MM.1S (cell line): ENCODE data around the gene PKN1.

ENCODE experiments used
- DNase-seq: peaks from one replicate; pipeline ENCODE4 v3.0.0-alpha.2; 2015
- H2AFZ ChIP-seq: fragments of 300-600 bp; sonication (generic); 2 replicates; pipeline ENCODE4 v1.6.0; 2016; ENCODE audit warnings: antibody characterized with exemption, low read length
- H3F3A ChIP-seq: fragments of 300-600 bp; sonication (generic); 2 replicates; pipeline ENCODE4 v1.6.1; 2016; ENCODE audit warnings: mild to moderate bottlenecking, antibody characterized with exemption, low read length, moderate library complexity, mixed read lengths; ENCODE audit not compliant: insufficient read depth
- H3K27ac ChIP-seq: fragments of 300-600 bp; sonication (generic); 2 replicates; pipeline ENCODE4 v1.5.1; 2016; ENCODE audit warnings: mild to moderate bottlenecking, low read length
- H3K27me3 ChIP-seq: fragments of 300-600 bp; sonication (generic); replicated peaks from 2 replicates; pipeline ENCODE4 v1.6.0; 2016; ENCODE audit warnings: low read length; ENCODE audit not compliant: insufficient read depth
- H3K36me3 ChIP-seq: fragments of 300-600 bp; sonication (generic); replicated peaks from 2 replicates; pipeline ENCODE4 v1.6.1; 2016; ENCODE audit warnings: mild to moderate bottlenecking, low read length, mixed read lengths; ENCODE audit not compliant: insufficient read depth
- H3K4me1 ChIP-seq: fragments of 300-600 bp; sonication (generic); 2 replicates; pipeline ENCODE4 v1.6.1; 2016; ENCODE audit warnings: low read length, mixed read lengths
- H3K4me2 ChIP-seq: fragments of 300-600 bp; sonication (generic); 2 replicates; pipeline ENCODE4 v1.6.0; 2016; ENCODE audit warnings: low read depth, low read length
- H3K4me3 ChIP-seq: fragments of 300-600 bp; sonication (generic); 2 replicates; pipeline ENCODE4 v1.5.1; 2016; ENCODE audit warnings: low read length, mixed read lengths
- H3K79me2 ChIP-seq: fragments of 300-600 bp; sonication (generic); 2 replicates; pipeline ENCODE4 v1.6.1; 2016; ENCODE audit warnings: mixed run types, low read length, mixed read lengths
- H3K9ac ChIP-seq: fragments of 300-600 bp; sonication (generic); 2 replicates; pipeline ENCODE4 v1.6.1; 2016; ENCODE audit warnings: low read length, mixed read lengths
- H3K9me2 ChIP-seq: fragments of 300-600 bp; sonication (generic); replicated peaks from 2 replicates; pipeline ENCODE4 v1.6.1; 2016; ENCODE audit warnings: mild to moderate bottlenecking, low read length, mixed read lengths; ENCODE audit not compliant: insufficient read depth
- H3K9me3 ChIP-seq: fragments of 300-600 bp; sonication (generic); replicated peaks from 2 replicates; pipeline ENCODE4 v1.6.1; 2016; ENCODE audit warnings: mild to moderate bottlenecking, low read length, mixed read lengths; ENCODE audit not compliant: insufficient read depth
- H4K20me1 ChIP-seq: fragments of 300-600 bp; sonication (generic); 2 replicates; pipeline ENCODE4 v1.6.1; 2016; ENCODE audit warnings: mild to moderate bottlenecking, low read length, moderate library complexity, mixed read lengths; ENCODE audit not compliant: insufficient read depth
- CTCF ChIP-seq: fragments of 300-600 bp; sonication (generic); IDR thresholded peaks from 2 replicates; pipeline ENCODE4 v1.5.1; 2016; ENCODE audit warnings: antibody characterized with exemption, low read length, mixed read lengths
- EZH2 ChIP-seq: fragments of 300-600 bp; sonication (generic); optimal IDR thresholded peaks from 2 replicates; pipeline ENCODE3; 2017; ENCODE audit warnings: low read depth, mild to moderate bottlenecking, antibody characterized with exemption, low read length, mixed read lengths
- EZH2phosphoT487 ChIP-seq: fragments of 300-600 bp; sonication (generic); IDR thresholded peaks from 2 replicates; pipeline ENCODE4 v1.6.1; 2018; ENCODE audit warnings: antibody characterized with exemption, low read length

The PKN1 gene

GRCh38 chr19:14494910-14495671 lies 62.0 kb downstream of the PKN1 start:
- Histone ChIP-seq H3K79me2 (no peaks in the 10 kb centered on the region), H3K4me1 (no peaks in the 10 kb centered on the region), H3K9ac (peak overlapping the region; percentile 28; the same call in 1 of the 2 replicates), H4K20me1 (no peaks in the 10 kb centered on the region), H3K9me2 (no peaks in the 10 kb centered on the region), H3K9me3 (no peaks in the 10 kb centered on the region), H3K4me2 (peak overlapping the region; percentile 69), H3F3A (peaks cover 3% of the 10 kb centered on the region; the same call in 1 of the 2 replicates), H3K27ac (no peak overlapping the region), H3K27me3 (no peaks in the 10 kb centered on the region; the same call in 1 of the 2 replicates), H2AFZ (peak overlapping the region; percentile 36; the same call in 1 of the 2 replicates), H3K36me3 (no peaks in the 10 kb centered on the region), H3K4me3 (peak overlapping the region; percentile 71)
- no peak for DNase-seq
- TF ChIP-seq EZH2phosphoT487 = no peak
- TF ChIP-seq CTCF = no peak
- no peak for TF ChIP-seq EZH2

- H3K4me1 ChIP-seq = no peaks in the 10 kb centered on the region
- H3K9ac ChIP-seq = peak overlapping the region; percentile 28; the same call in 1 of the 2 replicates
- H3K4me2 ChIP-seq = peak overlapping the region; percentile 69
- no peaks in the 10 kb centered on the region; the same call in 1 of the 2 replicates for H3K27me3 ChIP-seq
- H2AFZ ChIP-seq = peak overlapping the region; percentile 36; the same call in 1 of the 2 replicates
- peaks cover 3% of the 10 kb centered on the region; the same call in 1 of the 2 replicates for H3F3A ChIP-seq
- no peaks in the 10 kb centered on the region for H3K79me2 ChIP-seq
- H3K9me2 ChIP-seq = no peaks in the 10 kb centered on the region
- TF ChIP-seq EZH2phosphoT487 = no peak
- no peak for TF ChIP-seq EZH2
- TF ChIP-seq CTCF = no peak
- no peak overlapping the region for H3K27ac ChIP-seq
- H3K36me3 ChIP-seq = no peaks in the 10 kb centered on the region
- H3K9me3 ChIP-seq = no peaks in the 10 kb centered on the region
- peak overlapping the region; percentile 71 for H3K4me3 ChIP-seq
- H4K20me1 ChIP-seq = no peaks in the 10 kb centered on the region
- DNase-seq = no peak
These were observed 62.5 kb downstream of the PKN1 start for GRCh38 chr19:14495672-14496028.

GRCh38 chr19:14496029-14496833 lies 63.1 kb downstream of the PKN1 start, which contains the start of gene GIPC1:
TSS of gene GIPC1 (minus strand) at chr19:14496127. CDS start at chr19:14482976, 13,151 bp downstream.
- Histone ChIP-seq H3K4me1 (no peaks in the 10 kb centered on the region), H2AFZ (peak within 1 kb of the TSS; percentile 94), H4K20me1 (no peaks in the 10 kb centered on the region), H3K9ac (peak within 1 kb of the TSS; percentile 36; the same call in 1 of the 2 replicates), H3K4me3 (peak within 1 kb of the TSS; percentile 71), H3K27ac (no peak within 1 kb of the TSS), H3K36me3 (no peaks in the 10 kb centered on the region), H3K9me2 (no peaks in the 10 kb centered on the region), H3F3A (peaks cover 3% of the 10 kb centered on the region; the same call in 1 of the 2 replicates), H3K9me3 (no peaks in the 10 kb centered on the region), H3K4me2 (peak within 1 kb of the TSS; percentile 83), H3K79me2 (no peaks in the 10 kb centered on the region), H3K27me3 (no peaks in the 10 kb centered on the region; the same call in 1 of the 2 replicates)
- TF ChIP-seq EZH2 (no peak), EZH2phosphoT487 (no peak), CTCF (no peak)
- DNase-seq = peak; percentile 76
